Fibroblast of lung (primary cell): Measurements from ENCODE around the gene ESPN.

Experiments used
- EZH2 ChIP-seq: IDR thresholded peaks from 2 replicates; pipeline ENCODE4 v1.5.1; 2012; ENCODE audit warnings: low read length, control low read depth, mild to moderate bottlenecking; ENCODE audit errors: missing control alignments
- TF ChIP-seq, protein P1 (sequence below), 2 donors: IDR thresholded peaks in 1 of 2; conservative IDR thresholded peaks in 1 of 2; 1 replicate in 1 of 2; 2 replicates in 1 of 2; pipeline ENCODE4 v1.5.1; 2011 to 2012; ENCODE audit warnings: low read length in 2 of 2, control low read depth in 1 of 2, inconsistent platforms in 1 of 2, low read depth in 1 of 2, mild to moderate bottlenecking in 1 of 2

DNA sequence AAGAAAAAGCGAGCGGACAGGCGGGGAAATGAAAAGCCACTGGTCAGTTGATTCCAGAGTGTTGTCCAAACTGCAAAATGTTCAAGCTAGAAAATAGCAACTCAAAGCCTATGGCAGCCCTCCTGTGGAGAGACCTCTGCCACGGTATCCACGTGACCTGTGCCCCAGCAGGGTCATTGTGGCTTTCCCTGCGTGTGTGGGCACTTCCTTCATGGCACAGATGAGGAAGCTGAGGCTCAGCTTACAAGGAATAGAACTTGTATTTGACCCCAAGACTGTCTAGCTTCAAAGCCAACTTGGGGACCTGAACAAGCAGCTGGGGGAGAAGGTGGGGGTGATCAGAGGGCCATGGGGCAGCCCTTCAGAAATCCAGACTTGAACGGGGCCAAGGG, 82.5 kb downstream of the ESPN start:
- TF ChIP-seq, protein P1, sequence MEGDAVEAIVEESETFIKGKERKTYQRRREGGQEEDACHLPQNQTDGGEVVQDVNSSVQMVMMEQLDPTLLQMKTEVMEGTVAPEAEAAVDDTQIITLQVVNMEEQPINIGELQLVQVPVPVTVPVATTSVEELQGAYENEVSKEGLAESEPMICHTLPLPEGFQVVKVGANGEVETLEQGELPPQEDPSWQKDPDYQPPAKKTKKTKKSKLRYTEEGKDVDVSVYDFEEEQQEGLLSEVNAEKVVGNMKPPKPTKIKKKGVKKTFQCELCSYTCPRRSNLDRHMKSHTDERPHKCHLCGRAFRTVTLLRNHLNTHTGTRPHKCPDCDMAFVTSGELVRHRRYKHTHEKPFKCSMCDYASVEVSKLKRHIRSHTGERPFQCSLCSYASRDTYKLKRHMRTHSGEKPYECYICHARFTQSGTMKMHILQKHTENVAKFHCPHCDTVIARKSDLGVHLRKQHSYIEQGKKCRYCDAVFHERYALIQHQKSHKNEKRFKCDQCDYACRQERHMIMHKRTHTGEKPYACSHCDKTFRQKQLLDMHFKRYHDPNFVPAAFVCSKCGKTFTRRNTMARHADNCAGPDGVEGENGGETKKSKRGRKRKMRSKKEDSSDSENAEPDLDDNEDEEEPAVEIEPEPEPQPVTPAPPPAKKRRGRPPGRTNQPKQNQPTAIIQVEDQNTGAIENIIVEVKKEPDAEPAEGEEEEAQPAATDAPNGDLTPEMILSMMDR (conservative IDR thresholded peaks at IDR 0.05 in 1 of 2, IDR thresholded peaks at IDR 0.05 in 1 of 2; ENCODE audit: low read depth in 1 of 2, low read length in 2 of 2): no peak
- TF ChIP-seq EZH2: no peak
